NCI-H1694 treated with DMSO at 0.1 percent for 48 hours (cell line): Measurements from ENCODE around the gene ARG2.

ENCODE experiments used
- DNase-seq: peaks from one replicate; lab custom pipeline; 2025; lab: John Stamatoyannopoulos, UW

ARG2 gene

GRCh38 chr14:67619446-67620216 is at the start of gene ARG2:
TSS of gene ARG2 (plus strand) at chr14:67619920. CDS start at chr14:67619978, 58 bp downstream.
- peak; percentile 65 for DNase-seq

DNA sequence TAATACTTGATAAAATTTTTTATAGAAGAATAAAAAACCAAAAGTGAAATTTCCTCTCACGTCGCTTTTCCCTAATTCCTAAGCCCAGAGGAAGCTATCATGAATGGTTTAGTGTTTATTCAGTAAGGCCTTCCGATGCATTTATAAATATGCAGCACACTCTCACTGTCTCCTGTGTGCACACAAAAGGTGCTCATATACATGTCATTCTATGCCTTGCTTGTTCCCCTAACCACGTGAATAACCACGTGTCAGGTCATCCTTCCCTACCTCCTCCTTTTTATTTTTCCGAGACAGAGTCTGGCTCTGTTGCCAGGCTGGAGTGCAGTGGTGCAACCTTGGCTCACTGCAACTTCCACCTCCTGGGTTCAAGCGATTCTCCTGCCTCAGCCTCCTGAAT is 49.3 kb upstream of the ARG2 start:
- no peak for DNase-seq

GRCh38 chr14:67571275-67571990 is 48.3 kb upstream of the ARG2 start:
- DNase-seq, result peak; percentile 63

- DNase-seq, result no peak
Measured at GRCh38 chr14:67571991-67572323, 47.8 kb upstream of the ARG2 start.

- no peak for DNase-seq
Measured at GRCh38 chr14:67572608-67573007, 47.1 kb upstream of the ARG2 start.

- no peak for DNase-seq
Measured at GRCh38 chr14:67573228-67574010, 46.3 kb upstream of the ARG2 start.

DNA sequence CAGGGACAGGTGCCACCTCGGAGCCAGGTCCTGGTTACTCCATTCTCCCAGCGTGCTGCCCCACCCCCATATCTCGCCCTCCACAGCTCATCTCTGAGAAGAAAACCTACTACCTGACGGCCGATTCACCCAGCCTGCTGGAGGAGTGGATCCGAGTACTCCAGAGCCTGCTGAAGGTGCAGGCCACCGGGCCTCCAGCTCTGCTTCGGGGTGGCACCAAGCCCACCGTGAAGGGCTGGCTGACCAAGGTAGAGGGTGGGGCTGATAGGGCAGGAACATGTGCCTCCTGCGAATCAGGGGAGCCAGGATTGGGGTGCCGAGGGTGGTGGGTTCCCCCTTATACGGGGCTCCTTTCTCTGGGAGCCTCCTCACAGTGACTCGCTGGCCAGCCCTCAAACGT is 45.6 kb upstream of the ARG2 start:
- DNase-seq, result no peak

DNA sequence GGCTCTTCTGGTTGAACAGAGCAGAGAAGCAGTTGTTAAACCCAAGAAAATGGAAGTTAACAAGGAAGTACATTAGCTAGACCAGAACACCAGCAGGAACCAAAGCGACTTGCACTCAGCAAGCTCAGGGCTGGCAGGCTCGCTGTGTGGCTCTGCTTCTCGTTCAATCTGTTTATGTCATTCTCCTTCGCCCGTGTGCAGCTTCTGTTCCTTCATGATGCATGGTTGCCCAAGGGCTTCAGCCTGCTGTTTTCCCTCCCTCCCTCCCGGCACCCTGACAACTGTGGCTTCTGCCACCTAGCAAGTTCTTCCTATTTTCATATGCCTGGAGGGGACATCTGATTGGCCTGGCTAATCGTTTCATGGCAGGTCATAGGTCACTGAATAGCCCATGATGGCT is 44.9 kb upstream of the ARG2 start:
- DNase-seq, result no peak

DNA sequence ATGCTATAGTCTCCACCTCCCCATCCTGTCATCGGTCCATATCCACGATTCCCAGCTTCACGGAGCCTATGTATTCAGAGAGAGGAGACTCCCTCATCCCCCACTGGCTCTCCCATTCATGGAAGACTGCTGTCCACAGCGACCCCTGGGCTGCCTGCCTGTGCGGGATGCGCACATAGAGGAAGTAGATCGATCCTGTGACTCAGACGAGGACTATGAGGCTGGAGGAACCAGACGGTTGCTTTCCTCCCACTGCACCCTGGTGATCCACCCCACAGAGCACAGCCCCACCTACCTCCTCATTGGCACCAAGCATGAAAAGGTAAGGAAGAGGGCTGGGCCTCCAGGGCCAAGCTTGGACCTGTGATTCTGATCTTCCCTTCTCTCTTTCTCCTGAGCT is 44.0 kb upstream of the ARG2 start:
- DNase-seq, result no peak

DNA sequence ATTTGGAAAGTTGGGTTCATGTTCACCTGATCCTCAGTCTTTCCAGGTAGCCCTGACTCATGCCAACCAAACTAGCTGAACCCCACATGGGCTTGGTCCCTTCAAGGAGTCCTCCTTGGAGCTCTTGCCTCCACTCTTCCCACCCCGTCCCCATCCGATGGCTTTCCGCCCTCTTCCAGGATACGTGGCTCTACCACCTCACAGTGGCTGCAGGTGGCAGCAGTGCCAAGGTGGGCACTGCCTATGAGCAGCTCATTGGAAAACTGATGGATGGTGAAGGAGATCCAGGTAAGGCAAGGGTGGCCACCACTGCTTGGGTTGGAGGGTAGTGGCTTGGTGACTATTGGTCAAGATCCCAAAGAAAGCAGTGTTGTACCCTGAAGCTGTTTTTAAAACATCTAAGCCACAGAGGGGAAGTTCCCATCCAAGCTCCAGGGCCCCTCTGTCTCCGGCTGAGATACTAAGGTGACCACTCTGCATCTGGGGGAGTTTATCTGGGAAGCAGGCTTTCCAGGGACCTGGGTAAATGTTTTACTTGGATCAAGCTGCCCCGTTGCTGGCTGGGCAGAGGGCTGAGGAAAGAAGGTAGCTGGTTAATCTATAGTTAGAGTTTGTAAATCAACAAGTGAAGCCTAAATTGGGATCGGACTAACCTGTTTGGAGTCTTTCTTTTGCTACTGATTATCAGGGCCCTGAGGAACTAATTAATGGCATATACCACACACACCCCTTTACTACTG is 43.3 kb upstream of the ARG2 start:
- DNase-seq, result no peak

GRCh38 chr14:67577181-67577808 is 42.4 kb upstream of the ARG2 start:
- DNase-seq, result no peak

DNA sequence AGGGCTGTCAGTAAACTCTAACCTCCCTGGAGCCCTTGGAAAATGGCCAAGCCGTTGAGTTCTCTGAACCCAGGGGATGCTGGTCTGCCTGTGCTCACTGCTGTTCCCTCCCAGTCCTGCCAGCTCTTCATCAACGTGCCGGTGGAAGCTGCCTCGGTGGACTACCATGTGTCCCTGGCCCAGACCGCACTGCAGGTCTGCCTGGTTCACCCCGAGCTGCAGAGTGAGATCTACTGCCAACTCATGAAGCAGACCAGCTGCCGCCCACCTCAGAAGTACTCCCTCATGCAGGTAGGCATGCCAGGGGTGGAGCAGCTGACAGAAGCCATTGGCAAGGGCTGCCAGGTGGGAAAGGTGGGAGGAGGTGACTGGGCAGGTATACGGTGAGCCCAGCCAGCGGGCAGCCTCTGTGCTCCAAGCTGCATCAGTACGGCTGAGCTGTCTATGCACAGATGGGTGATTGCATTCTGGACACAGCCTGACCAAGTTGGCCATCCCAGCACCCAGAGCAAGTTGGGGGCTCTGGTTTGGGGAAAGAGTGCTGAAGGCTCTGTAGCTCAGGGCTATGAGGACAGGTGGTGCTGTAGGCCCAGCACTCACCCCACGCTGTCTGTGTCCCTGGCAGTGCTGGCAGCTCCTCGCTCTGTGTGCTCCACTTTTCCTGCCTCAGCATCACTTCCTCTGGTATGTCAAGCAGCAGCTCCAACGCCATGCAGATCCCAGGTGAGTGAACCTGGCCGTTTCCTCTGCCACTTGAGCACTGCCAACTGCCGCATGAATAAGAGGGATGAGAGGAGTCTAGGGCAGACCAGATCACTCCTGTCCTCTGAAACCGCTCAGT is 41.6 kb upstream of the ARG2 start:
- no peak for DNase-seq

GRCh38 chr14:67579040-67579439 is 40.7 kb upstream of the ARG2 start:
- no peak for DNase-seq

DNA sequence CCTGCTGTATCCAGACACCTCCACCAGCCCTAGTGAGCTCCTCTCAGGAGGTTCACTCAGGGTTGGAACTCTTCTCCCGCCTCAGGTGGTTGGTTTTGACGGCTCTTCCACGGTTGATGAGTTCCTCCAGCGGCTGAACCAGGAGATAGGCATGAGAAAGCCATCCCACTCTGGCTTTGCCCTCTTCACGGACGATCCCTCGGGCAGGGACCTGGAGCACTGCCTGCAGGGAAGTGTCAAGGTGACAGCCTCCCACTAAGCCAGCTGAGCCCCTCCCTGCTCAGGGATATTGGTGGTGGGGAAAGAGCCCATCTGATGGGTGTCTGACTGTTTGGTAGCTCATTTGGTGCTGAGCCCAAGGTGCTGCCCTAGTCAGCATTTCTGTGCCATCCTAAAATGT is 40.1 kb upstream of the ARG2 start:
- DNase-seq, result no peak

GRCh38 chr14:67580336-67581171 is 39.2 kb upstream of the ARG2 start:
- no peak for DNase-seq

GRCh38 chr14:67581643-67582042 is 38.1 kb upstream of the ARG2 start:
- DNase-seq, result no peak

DNA sequence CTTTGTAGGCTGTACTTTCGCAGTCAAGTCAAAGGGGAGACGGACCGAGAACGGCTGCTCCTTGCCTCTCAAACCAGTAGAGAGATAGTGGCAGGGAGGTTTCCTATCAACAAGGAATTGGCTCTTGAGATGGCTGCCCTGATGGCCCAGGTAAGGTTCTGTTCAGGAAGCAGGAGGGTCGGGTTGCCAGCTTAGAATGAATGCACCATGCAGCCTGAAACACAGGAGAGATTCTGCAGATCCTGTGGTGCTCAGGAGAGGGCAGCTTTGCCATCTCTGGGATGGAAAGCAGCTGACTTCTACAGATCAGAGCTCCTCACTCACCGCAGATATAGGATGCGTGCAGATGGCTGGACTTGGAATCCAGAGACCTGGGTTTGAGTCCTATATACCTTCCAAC is 37.7 kb upstream of the ARG2 start:
- DNase-seq, result no peak

DNA sequence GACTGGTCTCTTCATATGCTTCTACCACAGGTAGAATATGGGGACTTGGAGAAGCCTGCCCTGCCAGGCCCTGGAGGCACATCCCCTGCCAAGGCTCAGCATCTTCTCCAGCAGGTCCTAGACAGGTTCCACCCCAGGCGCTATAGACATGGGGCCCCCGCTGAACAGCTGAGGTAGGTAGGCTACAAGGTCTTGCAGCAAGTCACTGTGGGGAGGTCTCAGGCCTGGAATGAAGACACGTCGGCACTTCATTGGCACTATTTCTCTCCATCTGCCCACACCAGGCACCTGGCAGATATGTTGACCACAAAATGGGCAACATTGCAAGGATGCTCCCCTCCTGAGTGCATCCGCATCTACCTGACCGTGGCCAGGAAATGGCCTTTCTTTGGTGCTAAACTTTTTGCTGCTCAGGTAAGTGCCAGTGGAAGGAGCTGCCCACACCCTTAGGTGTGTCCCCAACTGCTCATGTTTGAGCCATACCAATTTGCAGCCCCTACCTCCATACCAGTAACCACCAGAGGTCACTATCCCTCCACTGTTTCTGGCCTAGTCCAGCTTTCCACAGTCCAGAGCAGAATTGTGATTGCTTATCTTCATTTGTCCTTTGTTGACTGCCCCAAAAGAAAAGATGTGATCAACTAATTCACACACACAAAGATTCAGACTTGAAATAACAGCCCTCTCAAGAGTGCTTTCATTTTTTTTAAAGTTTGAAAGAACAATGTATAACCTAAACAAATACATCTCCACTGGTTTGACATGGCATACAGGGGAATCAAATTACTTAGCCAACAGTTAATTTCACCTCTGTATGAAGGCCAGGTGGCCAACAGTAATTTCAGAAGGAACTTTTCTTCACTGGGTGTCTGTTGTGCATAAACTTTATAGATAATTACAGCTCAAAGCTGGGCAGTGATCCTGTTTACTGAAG is 35.7 kb upstream of the ARG2 start:
- DNase-seq, result peak; percentile 6

GRCh38 chr14:67584978-67585377 is 34.7 kb upstream of the ARG2 start:
- no peak for DNase-seq
